ENCODE data around the gene DHRS7C.

The DHRS7C gene, protein sequence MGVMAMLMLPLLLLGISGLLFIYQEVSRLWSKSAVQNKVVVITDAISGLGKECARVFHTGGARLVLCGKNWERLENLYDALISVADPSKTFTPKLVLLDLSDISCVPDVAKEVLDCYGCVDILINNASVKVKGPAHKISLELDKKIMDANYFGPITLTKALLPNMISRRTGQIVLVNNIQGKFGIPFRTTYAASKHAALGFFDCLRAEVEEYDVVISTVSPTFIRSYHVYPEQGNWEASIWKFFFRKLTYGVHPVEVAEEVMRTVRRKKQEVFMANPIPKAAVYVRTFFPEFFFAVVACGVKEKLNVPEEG

GRCh38 chr17:9790889-9791876 lies at the start of gene DHRS7C:
Gene DHRS7C (minus strand): TSS chr17:9791592. CDS start chr17:9791284, 308 bp downstream.
- no peak within 1 kb of the TSS for H3K4me3 ChIP-seq
- no peaks in the 10 kb centered on the region for H3K9me3 ChIP-seq
- no peaks in the 10 kb centered on the region for H4K20me1 ChIP-seq
- no peak for TF ChIP-seq Cebpa-rat (IDR thresholded peaks at IDR 0.05)
- no peaks in the 10 kb centered on the region for H3K4me1 ChIP-seq
- H3K9ac ChIP-seq = no peak within 1 kb of the TSS
- no peak within 1 kb of the TSS for H3K27ac ChIP-seq
- H3K27me3 ChIP-seq = no peaks in the 10 kb centered on the region
- H3K4me2 ChIP-seq = no peak within 1 kb of the TSS
- H3K36me3 ChIP-seq = no peaks in the 10 kb centered on the region

DNA sequence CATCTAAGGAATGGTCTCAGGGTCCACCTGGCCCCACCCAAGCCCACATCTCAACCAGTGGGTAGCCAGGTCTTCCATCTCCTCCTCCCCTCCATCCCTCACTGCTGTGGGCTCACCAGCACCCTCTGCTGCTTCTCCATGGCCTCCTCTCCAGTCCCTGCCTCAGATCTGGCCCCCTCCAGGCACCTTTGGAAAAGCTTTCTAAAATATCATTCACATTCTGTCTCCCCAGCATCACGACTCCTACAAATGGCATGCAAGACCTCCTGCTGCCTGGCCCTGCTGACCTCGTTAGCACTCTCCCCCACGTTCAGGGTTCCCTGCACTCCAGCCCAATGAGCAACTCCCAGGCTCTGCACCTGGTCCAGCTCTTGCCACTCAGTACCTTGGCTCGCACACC lies 48.0 kb upstream of the DHRS7C start:
- no peaks in the 10 kb centered on the region for H3K9me3 ChIP-seq
- no peak overlapping the region for H3K9ac ChIP-seq
- no peak overlapping the region for H3K4me2 ChIP-seq
- H4K20me1 ChIP-seq = no peaks in the 10 kb centered on the region
- no peaks in the 10 kb centered on the region for H3K27me3 ChIP-seq
- H3K36me3 ChIP-seq = no peaks in the 10 kb centered on the region
- no peaks in the 10 kb centered on the region for H3K4me1 ChIP-seq
- TF ChIP-seq Cebpa-rat (IDR thresholded peaks at IDR 0.05) = no peak
- no peak overlapping the region for H3K4me3 ChIP-seq
- no peak overlapping the region for H3K27ac ChIP-seq

GRCh38 chr17:9837551-9838471 lies 46.4 kb upstream of the DHRS7C start:
- no peak for TF ChIP-seq Cebpa-rat (IDR thresholded peaks at IDR 0.05)
- Histone ChIP-seq H3K27me3 (no peaks in the 10 kb centered on the region), H3K36me3 (no peaks in the 10 kb centered on the region), H3K4me3 (no peak overlapping the region), H3K9me3 (no peaks in the 10 kb centered on the region), H3K27ac (no peak overlapping the region), H3K4me2 (no peak overlapping the region), H4K20me1 (no peaks in the 10 kb centered on the region), H3K9ac (no peak overlapping the region), H3K4me1 (no peaks in the 10 kb centered on the region)

DNA sequence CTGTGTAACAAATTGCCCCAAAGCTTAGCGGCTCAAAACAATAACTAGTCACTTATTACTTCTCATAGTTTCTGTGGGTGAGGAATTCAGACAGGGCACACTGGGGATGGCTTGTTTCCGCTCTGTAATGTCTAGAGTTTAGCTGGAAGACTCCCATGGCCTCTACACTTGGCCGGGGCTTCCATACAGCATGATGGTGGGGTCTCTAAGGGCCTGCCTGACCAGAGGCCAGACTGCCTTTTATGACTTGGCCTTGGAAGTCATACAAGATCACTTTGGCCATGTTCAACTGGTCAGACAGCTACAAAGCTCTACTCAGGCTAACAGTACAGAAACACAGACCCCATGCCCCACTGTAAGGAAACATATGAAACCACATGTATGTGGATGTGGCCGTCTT lies 42.5 kb upstream of the DHRS7C start:
- no peak overlapping the region for H3K27ac ChIP-seq
- H3K27me3 ChIP-seq = no peaks in the 10 kb centered on the region
- H3K9me3 ChIP-seq = no peaks in the 10 kb centered on the region
- H3K36me3 ChIP-seq = no peaks in the 10 kb centered on the region
- no peaks in the 10 kb centered on the region for H3K4me1 ChIP-seq
- H4K20me1 ChIP-seq = no peaks in the 10 kb centered on the region
- H3K4me3 ChIP-seq = no peak overlapping the region
- H3K9ac ChIP-seq = no peak overlapping the region
- no peak overlapping the region for H3K4me2 ChIP-seq
- no peak for TF ChIP-seq Cebpa-rat (IDR thresholded peaks at IDR 0.05)

DNA sequence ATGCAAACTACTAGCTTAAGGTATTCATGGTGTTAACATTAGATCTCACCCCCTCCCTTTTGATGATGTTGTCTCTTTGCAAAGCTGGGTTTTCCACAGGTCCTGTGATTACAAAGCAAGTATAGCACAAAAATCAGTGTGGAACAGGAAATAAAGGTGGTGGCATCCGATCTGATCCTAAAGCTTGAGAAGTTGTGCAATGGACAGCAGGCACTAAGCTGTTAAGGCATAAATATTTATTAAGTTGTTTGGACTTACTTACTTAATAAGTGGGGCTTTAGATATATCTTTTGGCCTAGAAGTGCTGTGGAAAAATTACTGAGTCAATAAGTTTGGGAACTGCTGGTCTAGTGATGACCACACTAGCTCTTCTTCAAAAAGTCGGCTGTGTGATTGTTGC lies 39.3 kb upstream of the DHRS7C start:
- Histone ChIP-seq H3K4me1 (peaks cover 8% of the 10 kb centered on the region), H3K9me3 (no peaks in the 10 kb centered on the region), H3K27me3 (no peaks in the 10 kb centered on the region), H3K36me3 (no peaks in the 10 kb centered on the region), H3K4me3 (no peak overlapping the region), H3K4me2 (no peak overlapping the region), H4K20me1 (no peaks in the 10 kb centered on the region), H3K27ac (no peak overlapping the region), H3K9ac (no peak overlapping the region)
- TF ChIP-seq Cebpa-rat (IDR thresholded peaks at IDR 0.05) = no peak

DNA sequence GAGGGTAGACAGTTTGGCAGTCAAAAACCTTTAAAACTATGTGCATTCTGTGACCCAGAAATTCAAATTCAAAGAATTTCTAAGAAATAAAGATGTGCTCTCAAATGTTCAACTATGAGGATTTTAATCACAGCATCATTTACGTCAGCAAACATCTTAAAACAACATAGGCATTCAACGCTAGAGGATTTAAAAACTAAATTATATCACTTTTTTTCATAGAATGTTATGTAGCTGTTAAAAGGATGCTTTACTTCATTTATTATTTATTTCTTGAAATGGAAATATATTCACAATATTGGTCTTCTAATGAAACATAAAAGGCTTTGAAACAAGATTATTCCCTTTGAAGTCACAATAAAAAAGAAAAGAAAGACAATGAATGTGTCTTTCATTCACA lies 38.0 kb upstream of the DHRS7C start:
- Histone ChIP-seq H3K4me1 (peaks cover 19% of the 10 kb centered on the region), H3K4me2 (no peak overlapping the region), H3K27ac (no peak overlapping the region), H4K20me1 (no peaks in the 10 kb centered on the region), H3K9ac (no peak overlapping the region), H3K4me3 (no peak overlapping the region), H3K27me3 (no peaks in the 10 kb centered on the region), H3K9me3 (no peaks in the 10 kb centered on the region), H3K36me3 (no peaks in the 10 kb centered on the region)
- no peak for TF ChIP-seq Cebpa-rat (IDR thresholded peaks at IDR 0.05)

- Histone ChIP-seq H3K4me1 (peaks cover 19% of the 10 kb centered on the region), H3K4me2 (no peak overlapping the region)
Observed at GRCh38 chr17:9828296-9829295, 37.2 kb upstream of the DHRS7C start.

DNA sequence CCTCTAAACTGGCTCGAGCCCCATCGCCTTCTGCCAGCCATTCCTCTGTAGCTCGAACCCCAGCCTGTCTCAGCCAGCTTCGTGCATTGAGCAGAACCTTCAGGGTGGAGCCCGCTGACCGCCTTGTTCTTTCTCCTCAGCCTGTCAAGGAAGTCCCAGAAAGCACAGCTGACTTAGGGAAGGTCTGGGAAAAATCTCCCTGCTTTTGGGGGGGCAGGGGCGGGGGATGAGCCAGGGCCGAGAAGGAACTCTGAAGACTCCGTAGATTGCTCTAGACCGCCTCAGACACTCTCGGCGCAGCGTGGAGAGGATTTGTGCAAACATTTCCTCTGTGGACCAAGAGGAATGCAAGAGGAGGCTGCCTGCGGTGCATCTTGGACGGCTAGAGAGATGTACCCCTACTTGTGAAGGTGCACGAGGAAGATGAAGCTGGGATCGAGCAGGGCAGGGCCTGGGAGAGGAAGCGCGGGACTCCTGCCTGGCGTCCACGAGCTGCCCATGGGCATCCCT lies 34.3 kb upstream of the DHRS7C start, which contains the start of gene GLP2R:
Gene GLP2R (plus strand): TSS at position 284 of the 510 bp plus-strand sequence. CDS start 140 bp downstream, at position 424.
- Histone ChIP-seq H3K27me3 (no peaks in the 10 kb centered on the region), H3K9me3 (no peaks in the 10 kb centered on the region), H3K4me2 (peak within 1 kb of the TSS; percentile 27; the same call in 1 of the 2 replicates), H3K27ac (no peak within 1 kb of the TSS), H3K36me3 (no peaks in the 10 kb centered on the region), H4K20me1 (no peaks in the 10 kb centered on the region), H3K4me1 (peaks cover 36% of the 10 kb centered on the region), H3K4me3 (no peak within 1 kb of the TSS), H3K9ac (0 out of 2 replicates have a peak within 1 kb of the TSS, but pooled peaks have one; percentile 42)
- TF ChIP-seq Cebpa-rat (IDR thresholded peaks at IDR 0.05) = no peak

More at GRCh38 chr17:9828296-9829295, 37.2 kb upstream of the DHRS7C start:
- TF ChIP-seq Cebpa-rat (IDR thresholded peaks at IDR 0.05) = no peak
- H3K27me3 ChIP-seq = no peaks in the 10 kb centered on the region
- H3K36me3 ChIP-seq = no peaks in the 10 kb centered on the region
- no peak overlapping the region for H3K4me3 ChIP-seq
- no peaks in the 10 kb centered on the region for H4K20me1 ChIP-seq
- H3K9ac ChIP-seq = no peak overlapping the region
- no peak overlapping the region for H3K27ac ChIP-seq
- no peaks in the 10 kb centered on the region for H3K9me3 ChIP-seq
